ENCODE data around the gene SMIM13.

DNA sequence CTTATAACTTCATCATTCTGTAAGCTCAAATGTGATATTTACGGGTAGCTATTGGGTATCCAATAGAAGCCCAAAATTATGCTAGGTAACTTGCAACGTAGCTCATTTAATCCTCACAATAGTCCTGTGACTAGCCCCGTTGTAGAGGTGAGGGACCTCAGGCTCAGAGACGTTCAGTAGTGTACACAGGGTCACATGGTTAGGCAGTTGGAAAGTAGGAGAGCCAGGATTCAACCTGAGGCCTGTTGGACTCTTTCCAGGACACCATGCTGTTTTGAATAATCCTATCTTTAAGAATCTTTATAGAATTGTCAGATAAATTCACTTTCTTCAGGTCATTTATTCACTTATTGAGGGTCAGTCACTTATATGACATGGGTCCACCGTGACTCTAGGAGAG, 40.3 kb upstream of the SMIM13 start:
- TF ChIP-seq CTCF (IDR thresholded peaks at IDR 0.05; ENCODE audit: extremely low read depth in 1 of 2, insufficient read depth in 1 of 2, low read depth in 1 of 2, low read length in 2 of 2) (no peak), POLR2A (IDR thresholded peaks at IDR 0.05; ENCODE audit: low read depth, low read length) (no peak), FOS (IDR thresholded peaks at IDR 0.05; ENCODE audit: borderline replicate concordance, insufficient read depth, low read length) (no peak), EZH2 (IDR thresholded peaks at IDR 0.05; ENCODE audit: borderline replicate concordance, low read depth, low read length, severe bottlenecking) (no peak), POLR2AphosphoS5 (IDR thresholded peaks at IDR 0.05; ENCODE audit: insufficient read depth, low read depth, low read length) (no peak), MAX (IDR thresholded peaks at IDR 0.05; ENCODE audit: insufficient read depth, insufficient read length) (no peak), JUN (IDR thresholded peaks at IDR 0.05; ENCODE audit: borderline replicate concordance, insufficient read depth, insufficient read length, low read depth) (no peak), MYC (IDR thresholded peaks at IDR 0.05; ENCODE audit: low read depth, low read length) (no peak), GATA2 (IDR thresholded peaks at IDR 0.05; ENCODE audit: insufficient read depth, insufficient read length, low read depth, low read length) (no peak)
